HG03571 (cell line): ENCODE measurements around the gene PDZD2.
"Not testable (repeated sequence)": the region's sequence is repeated elsewhere in the genome, so short reads cannot be mapped to it uniquely, and the experiment has no call there.

ENCODE experiments used
- ATAC-seq: cut with Tn5 transposase; IDR thresholded peaks from one replicate; pipeline ENCODE4 v1.9.1; 2021; ENCODE audit not compliant: unreplicated experiment

Gene PDZD2

GRCh38 chr5:32029261-32029660 is 390.3 kb downstream of the PDZD2 start:
- ATAC-seq = no peak

GRCh38 chr5:32029781-32030180 is 390.9 kb downstream of the PDZD2 start:
- ATAC-seq = no peak

- no peak for ATAC-seq
These were observed 391.3 kb downstream of the PDZD2 start for GRCh38 chr5:32030222-32030621.

DNA sequence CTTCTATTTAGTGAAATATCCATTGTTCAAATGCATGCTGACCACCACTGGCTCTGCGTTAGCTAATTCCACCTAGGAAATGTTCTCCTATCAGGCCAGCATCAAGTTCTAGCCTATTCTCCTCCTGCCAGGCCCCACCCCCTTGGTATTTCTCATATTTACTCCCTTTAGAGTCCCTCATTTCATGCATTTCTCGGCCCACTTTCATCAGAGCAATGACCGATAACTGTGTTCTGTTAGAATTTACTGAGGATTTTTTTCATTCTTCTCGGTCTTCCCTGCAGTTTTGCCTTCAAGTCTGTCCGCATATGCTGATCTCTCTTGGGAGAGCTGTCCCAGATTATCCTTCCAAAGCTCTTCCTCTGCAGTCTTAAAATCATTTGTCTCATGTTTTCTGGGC is 391.8 kb downstream of the PDZD2 start:
- ATAC-seq = no peak

DNA sequence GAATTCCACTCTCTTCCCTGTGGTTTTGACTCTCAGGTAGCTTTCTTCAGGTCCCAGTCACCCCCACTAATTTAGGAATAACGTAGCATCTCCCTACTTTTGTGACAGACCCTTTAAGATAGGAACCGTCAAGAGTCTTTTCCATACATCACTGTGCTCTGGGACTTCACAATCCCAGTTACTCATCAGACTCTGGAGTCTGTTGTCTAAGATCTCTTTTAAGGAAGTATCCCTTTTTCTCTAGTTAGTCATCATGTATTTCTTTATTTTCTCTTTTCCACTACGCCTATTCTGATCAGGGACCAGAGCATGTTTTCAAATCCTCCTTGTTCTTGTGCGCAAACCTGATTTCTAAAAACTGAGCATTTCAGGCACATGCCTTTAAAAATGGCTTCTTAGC is 392.2 kb downstream of the PDZD2 start:
- ATAC-seq = no peak

DNA sequence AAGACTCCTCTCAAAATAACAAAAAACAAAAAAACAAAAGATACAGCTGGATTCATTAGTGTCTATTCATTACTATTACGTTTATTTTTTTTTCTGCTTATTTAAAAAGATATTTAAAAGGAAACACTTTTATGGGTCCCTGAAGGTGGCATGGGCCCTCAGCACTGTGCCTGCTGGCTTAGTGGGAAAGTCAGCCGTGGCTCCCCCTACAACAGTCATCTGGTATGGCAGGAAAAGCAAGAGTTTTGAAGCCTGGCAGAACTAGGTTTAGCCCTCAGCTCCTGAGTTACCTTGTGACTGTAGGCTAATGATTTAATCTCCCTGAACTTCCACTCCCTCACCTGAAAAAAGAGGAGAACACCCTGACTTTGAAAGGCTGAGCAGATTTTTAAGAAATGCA is 399.6 kb downstream of the PDZD2 start:
- no peak for ATAC-seq

- not testable (repeated sequence) for ATAC-seq
These were observed 400.2 kb downstream of the PDZD2 start for GRCh38 chr5:32039133-32039532.

DNA sequence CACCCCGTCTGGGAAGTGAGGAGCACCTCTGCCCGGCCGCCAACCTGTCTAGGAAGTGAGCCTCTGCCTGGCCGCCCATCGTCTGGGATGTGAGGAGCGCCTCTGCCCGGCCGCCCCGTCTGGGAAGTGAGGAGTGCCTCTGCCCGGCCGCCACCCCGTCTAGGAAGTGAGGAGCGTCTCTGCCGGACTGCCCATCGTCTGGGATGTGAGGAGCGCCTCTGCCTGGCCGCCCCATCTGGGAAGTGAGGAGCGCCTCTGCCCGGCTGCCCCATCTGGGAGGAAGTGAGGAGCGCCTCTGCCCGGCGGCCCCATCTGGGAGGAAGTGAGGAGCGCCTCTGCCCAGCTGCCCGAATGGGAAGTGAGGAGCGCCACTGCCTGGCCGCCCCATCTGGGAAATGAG is 400.7 kb downstream of the PDZD2 start:
- not testable (repeated sequence) for ATAC-seq

- not testable (repeated sequence) for ATAC-seq
These were observed 401.3 kb downstream of the PDZD2 start for GRCh38 chr5:32040181-32040695.

- ATAC-seq = no peak
These were observed 403.6 kb downstream of the PDZD2 start for GRCh38 chr5:32042551-32042961.

DNA sequence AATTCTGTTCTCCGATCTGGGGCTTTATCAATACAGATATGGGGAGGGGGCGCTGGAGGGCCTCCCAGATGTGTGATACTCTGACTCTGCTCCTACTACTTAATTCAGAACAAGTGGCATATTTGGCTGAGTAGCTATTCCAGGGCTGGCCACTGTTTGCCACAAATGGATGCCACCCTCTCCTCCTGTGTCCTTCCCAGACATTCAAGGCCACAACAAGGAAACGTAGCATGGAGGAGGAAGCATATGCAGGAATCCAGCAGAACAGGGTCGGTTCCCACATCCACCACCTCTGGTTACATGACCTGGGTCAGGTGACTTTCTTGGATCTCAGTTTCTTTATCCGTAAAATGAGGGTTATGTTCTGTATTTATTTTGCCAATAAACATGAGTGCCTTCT is 404.2 kb downstream of the PDZD2 start:
- ATAC-seq = no peak

DNA sequence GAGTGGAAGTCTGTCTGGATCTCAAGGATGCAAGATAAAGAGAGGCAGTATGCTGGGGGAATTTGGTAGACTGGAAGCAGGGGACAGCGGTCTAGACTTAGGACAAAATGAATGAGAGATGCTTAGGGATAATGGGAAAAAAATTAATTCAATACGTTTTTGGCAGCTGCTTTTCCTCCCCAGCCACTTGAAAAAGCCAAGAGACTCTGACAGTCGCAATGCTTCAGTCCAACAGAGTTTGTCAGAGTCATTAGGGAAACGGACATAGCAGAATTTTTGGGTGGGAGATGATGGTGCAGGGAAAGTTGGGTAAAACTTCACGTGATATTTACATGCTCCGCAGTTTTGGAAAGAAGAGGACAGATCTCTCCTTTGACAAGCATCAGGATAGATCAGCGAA is 405.5 kb downstream of the PDZD2 start:
- ATAC-seq = no peak

DNA sequence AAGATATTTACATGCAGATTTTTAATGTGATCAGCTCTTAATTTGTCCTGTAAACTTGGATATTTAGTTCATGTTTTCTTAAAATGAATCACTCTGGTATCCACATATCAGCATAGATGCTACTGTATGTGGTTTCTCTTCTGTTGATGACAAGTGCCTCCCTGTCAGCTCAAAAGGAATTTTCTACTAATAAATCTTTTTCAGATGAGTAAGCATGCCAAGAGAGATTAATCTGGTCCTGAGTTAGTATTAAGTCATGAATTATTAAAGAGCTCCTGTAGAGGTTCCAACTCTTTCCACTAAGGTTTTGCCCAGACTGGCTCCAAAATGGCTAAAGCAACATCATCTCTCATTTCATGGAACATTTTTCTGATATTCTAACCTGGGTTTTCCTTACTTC is 406.0 kb downstream of the PDZD2 start:
- no peak for ATAC-seq

GRCh38 chr5:32047056-32047455 is 408.1 kb downstream of the PDZD2 start:
- no peak for ATAC-seq

DNA sequence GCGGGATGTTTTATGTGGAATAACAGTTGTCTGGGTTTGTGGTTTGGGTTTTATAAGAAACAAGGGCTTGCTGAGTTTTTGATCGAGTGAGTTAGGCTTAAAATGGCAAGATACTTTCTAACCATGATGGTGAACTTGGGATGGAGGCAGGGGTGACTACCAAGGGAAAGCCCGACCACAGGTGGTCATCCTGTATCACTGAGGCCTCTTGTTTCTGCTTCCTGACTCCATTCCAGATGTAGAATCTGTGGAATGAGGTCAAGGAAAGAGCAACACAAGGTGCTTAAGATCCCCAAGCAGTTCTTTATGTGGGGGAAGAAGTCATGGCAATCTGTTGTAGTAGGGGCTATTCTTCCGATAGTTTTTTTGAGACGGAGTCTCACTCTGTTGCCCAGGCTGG is 412.9 kb downstream of the PDZD2 start:
- no peak for ATAC-seq

GRCh38 chr5:32055891-32056866 is 417.2 kb downstream of the PDZD2 start:
- ATAC-seq = no peak

- no peak for ATAC-seq
These were observed 418.5 kb downstream of the PDZD2 start for GRCh38 chr5:32057187-32058096.

DNA sequence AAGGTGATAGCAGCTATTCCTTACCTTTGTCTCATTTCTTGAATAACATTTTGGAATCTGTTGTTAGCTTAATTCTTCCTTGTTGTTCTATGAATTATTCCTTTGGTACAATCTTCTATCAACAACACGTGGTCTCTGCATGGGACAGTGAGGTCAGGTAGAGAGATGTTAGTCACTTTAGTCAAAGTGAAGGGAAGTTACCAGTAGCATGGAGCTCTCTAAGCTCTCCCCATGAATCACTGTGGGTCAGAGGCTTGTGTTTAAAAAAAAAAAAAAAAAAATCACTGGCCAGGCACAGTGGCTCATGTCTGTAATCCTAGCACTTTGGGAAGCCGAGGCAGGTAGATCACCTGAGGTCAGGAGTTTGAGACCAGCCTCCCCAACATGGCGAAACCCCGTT is 419.2 kb downstream of the PDZD2 start:
- no peak for ATAC-seq

- no peak for ATAC-seq
These were observed 420.1 kb downstream of the PDZD2 start for GRCh38 chr5:32058997-32059396.

DNA sequence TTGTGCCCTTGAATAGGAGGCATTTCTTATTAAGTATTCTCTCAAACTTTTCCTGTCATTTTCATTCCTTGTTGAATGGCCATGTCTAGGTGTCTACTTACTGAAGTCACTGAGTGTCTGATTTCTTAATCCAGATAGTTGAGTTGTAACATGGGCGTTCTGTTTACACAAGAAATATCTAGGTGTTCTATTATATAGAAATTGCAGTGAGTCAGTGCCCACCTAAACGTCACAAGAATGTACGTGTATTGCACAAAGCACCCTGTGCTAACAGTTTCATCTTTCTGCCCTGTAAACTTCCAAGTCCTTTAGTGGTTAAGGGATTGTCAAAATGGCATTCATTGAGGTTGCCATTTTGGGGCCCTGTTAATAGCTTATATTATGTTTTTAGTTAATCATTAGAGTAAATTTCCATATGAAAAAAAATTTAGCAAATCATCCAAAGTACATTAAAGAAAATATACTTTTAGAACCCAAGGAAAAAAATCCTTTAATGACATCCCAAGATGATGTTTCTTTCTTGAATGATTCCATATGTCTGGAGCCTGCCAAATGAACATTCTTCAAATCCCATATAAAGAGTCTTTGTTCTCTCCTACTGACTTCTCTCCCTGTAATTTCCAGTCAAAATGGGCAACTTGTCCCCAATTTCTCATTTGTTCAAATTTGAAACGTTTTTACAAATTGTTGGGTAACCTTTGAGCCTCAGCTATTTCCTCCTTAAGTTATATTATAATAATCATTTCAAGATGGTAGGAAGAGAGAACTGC is 421.0 kb downstream of the PDZD2 start:
- ATAC-seq = no peak

DNA sequence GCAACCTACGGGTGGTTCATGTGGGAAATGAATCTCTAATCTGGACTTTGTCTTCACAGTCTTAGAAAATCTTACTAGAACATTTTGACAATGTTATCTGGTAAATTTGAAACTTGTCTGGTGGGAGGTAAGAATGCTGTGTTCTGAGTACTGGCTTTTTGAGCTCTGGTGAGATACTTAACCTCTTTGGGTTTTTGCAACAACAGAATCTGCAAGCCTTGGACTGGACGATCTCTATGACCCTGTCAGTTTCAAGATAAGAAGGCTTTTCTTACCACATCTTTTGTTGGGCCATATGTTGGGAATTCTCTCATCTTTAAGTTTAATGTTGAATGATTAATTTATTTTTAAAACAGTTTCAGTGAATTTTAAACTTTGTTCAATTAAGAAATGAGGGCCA is 422.3 kb downstream of the PDZD2 start:
- no peak for ATAC-seq
